ENCODE results near the gene MXRA7. TPM values are rescaled to one million over a fixed set of nuclear protein-coding genes. Genes with fewer than 3 reads are reported as not detected.

The MXRA7 gene
- total and polyA plus RNA-seq, 2 donors (not counting 3 experiments of a cell fraction or from before 2014, with no cell fraction given): 49.5 to 95.8 TPM

- no peaks in the 10 kb centered on the region for H3K79me2 ChIP-seq (ENCODE audit: control insufficient read depth, insufficient read depth, low read length)
- no peak overlapping the region for H2AFZ ChIP-seq (ENCODE audit: low read depth, low read length)
- no peak overlapping the region for H3K27ac ChIP-seq (ENCODE audit: insufficient read depth, low read depth, low read length)
- CTCF ChIA-PET: interaction anchor here (0.6 kb wide), 1 partner anchor 14 kb away, joined by 3 read pairs; no protein-coding TSS in a partner anchor
- no peaks in the 10 kb centered on the region for H3K36me3 ChIP-seq (ENCODE audit: control insufficient read depth in 2 of 2, extremely low read depth in 1 of 2, insufficient read depth in 2 of 2, low read length in 2 of 2)
- no peaks in the 10 kb centered on the region for H3K9me3 ChIP-seq (replicated peaks; ENCODE audit: control insufficient read depth, insufficient read depth, low read length)
- H3K9ac ChIP-seq (replicated peaks; ENCODE audit: extremely low read depth, insufficient read depth, low read length): no peak overlapping the region
- H3K4me1 ChIP-seq (ENCODE audit: control insufficient read depth, extremely low read depth, insufficient read depth, low read length): no peaks in the 10 kb centered on the region
- dilution Hi-C loops (cut with MboI; ENCODE audit: extremely low pct_ligation_motif_present, low sequenced_read_pairs) (no loop called here), intact Hi-C loops (cut with micrococcal nuclease) (no loop called here)
- H3K9me1 ChIP-seq (replicated peaks; ENCODE audit: control insufficient read depth, extremely low read depth, insufficient read depth, low read length): no peaks in the 10 kb centered on the region
- FAIRE-seq (no peak), DNase-seq (ENCODE audit: low read depth, low spot score) (no peak)
- POLR2A ChIA-PET: no interaction called here
- H3K27me3 ChIP-seq (ENCODE audit: control insufficient read depth in 2 of 2, insufficient read depth in 2 of 2, low read length in 2 of 2): no peaks in the 10 kb centered on the region
- no peak overlapping the region for H3K4me2 ChIP-seq (ENCODE audit: insufficient read depth, low read length)
- H4K20me1 ChIP-seq (replicated peaks; ENCODE audit: control insufficient read depth, extremely low read depth, insufficient read depth, low read length): no peaks in the 10 kb centered on the region
- no peak overlapping the region for H3K4me3 ChIP-seq (replicated peaks in 1 of 3; ENCODE audit: insufficient read depth in 1 of 3, low read depth in 1 of 3, low read length in 3 of 3)
- TF ChIP-seq CTCF (IDR thresholded peaks at IDR 0.05; ENCODE audit: extremely low read depth in 1 of 2, insufficient read depth in 1 of 2, low read depth in 1 of 2, low read length in 2 of 2): no peak
- no peak for TF ChIP-seq JUN (IDR thresholded peaks at IDR 0.05; ENCODE audit: borderline replicate concordance, insufficient read depth, insufficient read length, low read depth)
- no peak for TF ChIP-seq MYC (IDR thresholded peaks at IDR 0.05; ENCODE audit: low read depth, low read length)
- no peak for TF ChIP-seq POLR2A (IDR thresholded peaks at IDR 0.05; ENCODE audit: low read depth, low read length)
- TF ChIP-seq POLR2AphosphoS5 (IDR thresholded peaks at IDR 0.05; ENCODE audit: insufficient read depth, low read depth, low read length): no peak
- TF ChIP-seq FOS (IDR thresholded peaks at IDR 0.05; ENCODE audit: borderline replicate concordance, insufficient read depth, low read length): no peak
- no peak for TF ChIP-seq EZH2 (IDR thresholded peaks at IDR 0.05; ENCODE audit: borderline replicate concordance, low read depth, low read length, severe bottlenecking)
- TF ChIP-seq GATA2 (IDR thresholded peaks at IDR 0.05; ENCODE audit: insufficient read depth, insufficient read length, low read depth, low read length): no peak
- no TSS peak for BruUV-seq (replicated peaks)
Observed at GRCh38 chr17:76753061-76753961, 42.5 kb upstream of the MXRA7 start.
